H1 (cell line): Measurements from ENCODE around the gene BTNL3.

Experiments used
- CHD1 ChIP-seq: IDR thresholded peaks from 2 replicates; pipeline ENCODE4 v1.6.1; 2012; ENCODE audit warnings: low read depth, low read length, improper control_type of control experiment
- CREB1 ChIP-seq: IDR thresholded peaks from 2 replicates; pipeline ENCODE4 v1.6.1; 2012; ENCODE audit warnings: inconsistent platforms
- CTCF ChIP-seq, 3 experiments: IDR thresholded peaks; 1 replicate in 2 of 3; 2 replicates in 1 of 3; pipeline versions ENCODE4 v1.5.1 to v1.6.1; 2011; ENCODE audit warnings: low read length in 3 of 3, mild to moderate bottlenecking in 3 of 3, inconsistent platforms in 2 of 3, low read depth in 1 of 3, moderate library complexity in 1 of 3; ENCODE audit not compliant: insufficient read depth in 1 of 3; ENCODE audit errors: control extremely low read depth in 1 of 3
- KDM1A ChIP-seq: fragments of 200-600, 300-600 bp; sonication (generic); IDR thresholded peaks from 2 replicates; pipeline ENCODE4 v1.7.1; 2016; ENCODE audit warnings: mild to moderate bottlenecking, low read length, borderline replicate concordance
- MAFK ChIP-seq: IDR thresholded peaks from 2 replicates; pipeline ENCODE4 v1.6.1; 2012; ENCODE audit warnings: low read depth, mild to moderate bottlenecking, improper control_type of control experiment, low read length
- MAX ChIP-seq: IDR thresholded peaks from 2 replicates; pipeline ENCODE4 v1.6.1; 2012; ENCODE audit warnings: inconsistent platforms
- NRF1 ChIP-seq: IDR thresholded peaks from 2 replicates; pipeline ENCODE4 v1.6.1; 2011; ENCODE audit warnings: mild to moderate bottlenecking, low read depth, low read length, improper control_type of control experiment
- PHF8 ChIP-seq: fragments of 200-600 bp; sonication (generic); conservative IDR thresholded peaks from 2 replicates; pipeline ENCODE4 v1.7.1; 2012; ENCODE audit warnings: low read depth, mild to moderate bottlenecking, inconsistent platforms, low read length, moderate library complexity
- POLR2A ChIP-seq, 2 experiments: IDR thresholded peaks; 1 replicate in 1 of 2; 2 replicates in 1 of 2; pipeline ENCODE4 v1.6.1; 2011; ENCODE audit warnings: low read depth in 2 of 2, low read length in 2 of 2, mild to moderate bottlenecking in 2 of 2; ENCODE audit errors: control extremely low read depth in 1 of 2
- POU5F1 ChIP-seq: IDR thresholded peaks from 2 replicates; pipeline ENCODE4 v1.6.1; 2011; ENCODE audit warnings: low read depth, mild to moderate bottlenecking, low read length, moderate library complexity
- RFX5 ChIP-seq: IDR thresholded peaks from 2 replicates; pipeline ENCODE4 v1.6.1; 2011; ENCODE audit warnings: low read depth, low read length, improper control_type of control experiment, borderline replicate concordance
- SIN3A ChIP-seq, 2 experiments: IDR thresholded peaks in 1 of 2; conservative IDR thresholded peaks in 1 of 2; 2 replicates each; pipeline ENCODE4 v1.6.1; 2011 to 2012; ENCODE audit warnings: low read length in 2 of 2, improper control_type of control experiment in 1 of 2, low read depth in 1 of 2, mild to moderate bottlenecking in 1 of 2
- SP1 ChIP-seq: IDR thresholded peaks from 2 replicates; pipeline ENCODE4 v1.6.1; 2011; ENCODE audit warnings: low read depth, low read length
- USF2 ChIP-seq: IDR thresholded peaks from 2 replicates; pipeline ENCODE4 v1.6.1; 2011; ENCODE audit warnings: low read length, improper control_type of control experiment

GRCh38 chr5:181039471-181039870 is 50.8 kb downstream of the BTNL3 start:
- TF ChIP-seq CTCF (IDR thresholded peaks at IDR 0.05; ENCODE audit: control extremely low read depth in 1 of 3, insufficient read depth in 1 of 3, low read depth in 1 of 3, low read length in 3 of 3) (no peak), MAX (no peak), NRF1 (no peak), SIN3A (conservative IDR thresholded peaks at IDR 0.05 in 1 of 2, IDR thresholded peaks at IDR 0.05 in 1 of 2; ENCODE audit: low read depth in 1 of 2, low read length in 2 of 2) (no peak), KDM1A (no peak), CHD1 (no peak), MAFK (no peak), CREB1 (no peak), RFX5 (no peak), POLR2A (IDR thresholded peaks at IDR 0.05; ENCODE audit: control extremely low read depth in 1 of 2, low read depth in 2 of 2, low read length in 2 of 2) (no peak), USF2 (no peak), SP1 (no peak), PHF8 (no peak), POU5F1 (no peak)
